ENCODE results near the gene ABI3BP.
A peak's percentile ranks its signal among the peaks of the same experiment; 100 is the strongest.

Gene ABI3BP

GRCh38 chr3:100709842-100710260, 283.4 kb downstream of the ABI3BP start:
- no peak for TF ChIP-seq POLR2A (IDR thresholded peaks at IDR 0.05; ENCODE audit: low read length)
- peak; percentile 63 to 74 for DNase-seq

- peak; percentile 99 for DNase-seq
- no peak for TF ChIP-seq GATA1 (IDR thresholded peaks at IDR 0.05; ENCODE audit: low read depth, low read length)
- peak; percentile 88 for TF ChIP-seq POLR2A (IDR thresholded peaks at IDR 0.05; ENCODE audit: low read length)
Observed at GRCh38 chr3:100708989-100709841, 284.0 kb downstream of the ABI3BP start, which contains the start of gene TFG. Gene TFG, plus strand, starts transcription at chr3:100709494. Its CDS starts 4,192 bp downstream, at chr3:100713686.

- TF ChIP-seq GATA1 (IDR thresholded peaks at IDR 0.05; ENCODE audit: low read depth, low read length) (no peak), POLR2A (IDR thresholded peaks at IDR 0.05; ENCODE audit: low read length) (no peak)
- no peak for DNase-seq
Observed at GRCh38 chr3:100708644-100708988, 284.6 kb downstream of the ABI3BP start.

GRCh38 chr3:100706365-100706764, 286.9 kb downstream of the ABI3BP start:
- no peak for DNase-seq
- no peak for TF ChIP-seq GATA1 (IDR thresholded peaks at IDR 0.05; ENCODE audit: low read depth, low read length)
- TF ChIP-seq POLR2A (IDR thresholded peaks at IDR 0.05; ENCODE audit: low read length) = no peak

GRCh38 chr3:100703865-100704264, 289.4 kb downstream of the ABI3BP start:
- TF ChIP-seq GATA1 (IDR thresholded peaks at IDR 0.05; ENCODE audit: low read depth, low read length) (no peak), POLR2A (IDR thresholded peaks at IDR 0.05; ENCODE audit: low read length) (no peak)
- no peak for DNase-seq

- no peak for DNase-seq
- TF ChIP-seq POLR2A (IDR thresholded peaks at IDR 0.05; ENCODE audit: low read length) (no peak), GATA1 (IDR thresholded peaks at IDR 0.05; ENCODE audit: low read depth, low read length) (no peak)
Observed at GRCh38 chr3:100702980-100703345, 290.3 kb downstream of the ABI3BP start.

- DNase-seq = no peak
- no peak for TF ChIP-seq GATA1 (IDR thresholded peaks at IDR 0.05; ENCODE audit: low read depth, low read length)
- TF ChIP-seq POLR2A (IDR thresholded peaks at IDR 0.05; ENCODE audit: low read length) = no peak
Observed at GRCh38 chr3:100702082-100702979, 290.9 kb downstream of the ABI3BP start.

- no peak for DNase-seq
- TF ChIP-seq POLR2A (IDR thresholded peaks at IDR 0.05; ENCODE audit: low read length) (no peak), GATA1 (IDR thresholded peaks at IDR 0.05; ENCODE audit: low read depth, low read length) (no peak)
Observed at GRCh38 chr3:100700708-100701107, 292.5 kb downstream of the ABI3BP start.
